ENCODE data around the gene ATP7A.
"Not testable (repeated sequence)": the region's sequence is repeated elsewhere in the genome, so short reads cannot be mapped to it uniquely, and the experiment has no call there.

Gene ATP7A

DNA sequence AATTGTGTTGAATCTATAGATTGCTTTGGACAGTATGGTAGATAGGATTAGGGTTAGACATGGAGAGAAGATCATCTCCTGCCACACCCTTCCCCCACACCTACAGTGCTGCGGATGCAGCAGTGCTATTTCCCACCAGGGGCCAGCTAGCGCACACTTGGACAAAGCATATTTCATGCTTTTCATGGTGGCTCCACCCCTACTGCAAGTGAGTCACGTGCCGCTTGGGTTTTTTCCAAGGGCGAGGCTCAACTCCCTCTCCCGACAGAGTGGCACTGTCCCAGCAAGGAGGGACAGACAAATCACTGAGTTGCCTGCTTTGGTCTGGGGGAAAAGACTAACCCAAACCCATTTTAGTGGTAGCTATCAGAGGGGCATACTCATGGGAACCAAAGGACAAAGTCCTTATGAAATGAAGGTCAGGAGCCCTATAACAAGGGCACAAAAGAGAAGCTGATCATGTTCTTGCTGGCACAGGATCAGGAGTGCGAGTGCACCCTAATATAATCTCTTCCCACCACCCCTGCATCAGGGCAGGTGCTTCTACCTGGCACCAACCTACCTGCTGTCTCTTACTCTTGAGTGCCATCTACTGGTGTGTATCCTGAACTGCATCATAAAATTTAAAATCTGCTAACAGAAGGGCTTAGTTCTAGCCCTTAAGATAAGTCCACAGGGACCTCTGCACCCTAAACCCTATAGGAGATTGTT, 114.0 kb downstream of the ATP7A start:
- DNase-seq (ENCODE audit: extremely low spot score, insufficient read length, low read depth) (peak; percentile 2), FAIRE-seq (peak; percentile 93)

DNA sequence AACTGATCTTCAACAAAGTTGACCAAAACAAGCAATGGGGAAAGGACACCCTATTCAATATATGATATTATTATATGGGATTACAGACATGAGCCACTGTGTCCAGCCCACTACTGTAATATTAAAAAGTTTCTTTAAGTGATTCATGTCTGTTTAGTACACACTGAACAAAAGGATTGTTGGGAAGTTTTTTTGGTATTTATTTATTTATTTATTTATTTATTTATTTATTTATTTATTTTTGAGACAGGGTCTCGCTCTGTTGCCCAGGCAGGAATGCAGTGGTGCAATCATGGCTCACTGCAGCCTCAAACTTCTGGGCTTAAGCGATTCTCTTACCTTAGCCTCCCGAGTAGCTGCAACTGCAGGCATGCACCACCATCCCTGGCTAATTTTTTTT, 117.3 kb downstream of the ATP7A start:
- FAIRE-seq (no peak), DNase-seq (ENCODE audit: extremely low spot score, insufficient read length, low read depth) (no peak)

DNA sequence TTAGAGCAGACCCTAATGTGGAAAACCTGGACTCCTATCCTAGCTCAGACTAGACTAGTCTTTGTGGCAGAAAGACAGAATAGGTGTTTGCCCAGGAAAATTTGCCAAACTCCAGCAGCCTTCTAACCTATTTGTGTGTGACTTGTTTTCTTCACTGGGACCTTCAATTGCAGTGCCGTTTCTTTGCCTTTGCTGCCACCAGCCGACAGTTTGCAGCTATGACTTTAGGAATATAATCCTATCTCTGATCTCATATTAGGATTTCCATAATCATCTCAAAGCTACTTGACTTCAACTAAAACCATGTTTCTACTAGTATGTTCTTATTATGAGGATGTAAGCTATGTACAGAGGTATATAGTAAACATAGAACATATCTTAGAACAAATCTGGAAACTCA, 119.2 kb downstream of the ATP7A start:
- peak; percentile 77 for FAIRE-seq
- DNase-seq (ENCODE audit: extremely low spot score, insufficient read length, low read depth), result no peak

DNA sequence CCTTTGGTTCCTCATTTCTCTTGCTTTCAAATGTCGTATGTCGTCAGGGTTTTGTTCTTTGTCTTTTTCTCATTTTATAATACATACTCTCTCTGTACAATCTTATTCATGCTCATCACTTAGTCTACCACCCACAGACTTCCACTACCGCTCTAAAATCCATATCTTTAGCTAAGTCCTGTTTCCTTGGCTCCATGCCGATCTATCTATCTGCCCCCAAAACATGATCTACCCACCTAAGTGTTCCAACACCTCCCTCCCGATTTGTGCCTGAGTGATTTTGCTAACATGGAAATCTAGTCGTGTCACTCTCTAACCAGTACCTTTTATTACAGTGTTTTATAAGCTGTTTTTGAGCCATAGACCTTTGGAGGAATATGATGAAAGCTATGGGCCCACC, 124.6 kb downstream of the ATP7A start:
- FAIRE-seq (no peak), DNase-seq (ENCODE audit: extremely low spot score, insufficient read length, low read depth) (no peak)

DNA sequence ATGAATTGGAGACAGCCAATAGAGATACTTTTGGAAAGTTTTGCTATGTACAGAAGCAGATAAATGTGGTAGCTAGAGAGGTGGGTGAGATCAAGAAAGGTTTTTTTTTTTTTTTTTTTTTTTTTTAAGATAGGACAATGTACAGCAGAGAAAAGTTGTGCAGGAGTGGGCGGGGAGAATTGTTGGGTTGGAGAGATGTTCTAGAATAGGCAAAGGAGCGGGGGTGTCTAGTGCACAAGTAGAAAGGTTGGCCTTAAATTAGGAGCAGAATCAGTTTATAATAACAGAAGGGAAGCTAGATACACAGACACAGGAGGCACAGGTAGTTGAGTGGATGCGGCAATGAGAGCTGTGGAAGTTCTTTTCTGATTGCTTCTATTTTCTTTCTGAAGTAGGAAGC, 127.4 kb downstream of the ATP7A start:
- FAIRE-seq, result no peak

DNA sequence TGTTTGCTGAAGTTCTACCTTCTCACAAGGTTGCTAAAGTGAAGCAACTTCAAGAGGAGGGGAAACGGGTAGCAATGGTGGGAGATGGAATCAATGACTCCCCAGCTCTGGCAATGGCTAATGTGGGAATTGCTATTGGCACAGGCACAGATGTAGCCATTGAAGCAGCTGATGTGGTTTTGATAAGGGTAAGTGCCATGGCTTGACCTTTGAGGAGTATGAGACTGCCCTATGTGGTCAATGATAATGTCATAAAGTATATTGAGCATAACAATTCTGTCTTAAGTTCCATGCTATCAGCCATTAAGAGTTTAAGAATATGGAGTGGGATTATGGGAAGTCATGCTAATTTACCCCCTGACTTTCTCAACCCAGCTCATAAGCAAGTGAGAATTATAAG, 132.1 kb downstream of the ATP7A start:
- no peak for DNase-seq (ENCODE audit: extremely low spot score, insufficient read length, low read depth)
- FAIRE-seq, result no peak

More for the DNA sequence above, 127.4 kb downstream of the ATP7A start:
- no peak for DNase-seq (ENCODE audit: extremely low spot score, insufficient read length, low read depth)

DNA sequence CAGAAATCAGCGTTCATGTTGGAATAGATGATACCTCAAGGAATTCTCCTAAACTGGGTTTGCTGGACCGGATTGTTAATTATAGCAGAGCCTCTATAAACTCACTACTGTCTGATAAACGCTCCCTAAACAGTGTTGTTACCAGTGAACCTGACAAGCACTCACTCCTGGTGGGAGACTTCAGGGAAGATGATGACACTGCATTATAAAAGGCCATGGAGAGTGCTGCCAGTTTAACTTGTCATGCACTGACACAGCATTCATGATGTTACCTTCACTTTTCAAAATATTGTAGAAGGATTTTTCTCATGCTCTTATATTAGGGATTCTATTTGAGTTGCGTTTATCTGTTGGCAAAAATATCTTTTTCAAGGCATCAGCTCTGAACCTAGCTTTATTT, 135.9 kb downstream of the ATP7A start:
- DNase-seq (ENCODE audit: extremely low spot score, insufficient read length, low read depth), result no peak
- FAIRE-seq, result no peak

DNA sequence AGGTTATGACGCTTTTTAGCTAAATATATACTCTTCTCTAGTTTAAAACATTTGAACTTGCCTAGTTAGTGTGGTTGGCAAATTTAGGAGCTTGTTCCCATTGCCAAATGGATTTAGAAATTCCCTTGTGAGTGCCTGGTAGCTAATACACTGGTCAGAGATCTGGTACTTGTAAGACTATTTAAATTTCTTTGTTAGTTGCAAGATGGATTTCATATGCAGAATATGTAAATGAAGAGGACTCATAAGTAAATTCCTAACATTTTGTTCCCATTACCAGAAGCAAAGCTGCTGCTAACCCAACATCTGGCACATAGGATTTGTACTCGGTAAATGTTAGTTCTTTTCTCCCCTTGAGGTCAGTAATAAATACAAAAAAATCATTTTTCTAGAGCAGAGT, 137.6 kb downstream of the ATP7A start:
- no peak for DNase-seq (ENCODE audit: extremely low spot score, insufficient read length, low read depth)
- no peak for FAIRE-seq

DNA sequence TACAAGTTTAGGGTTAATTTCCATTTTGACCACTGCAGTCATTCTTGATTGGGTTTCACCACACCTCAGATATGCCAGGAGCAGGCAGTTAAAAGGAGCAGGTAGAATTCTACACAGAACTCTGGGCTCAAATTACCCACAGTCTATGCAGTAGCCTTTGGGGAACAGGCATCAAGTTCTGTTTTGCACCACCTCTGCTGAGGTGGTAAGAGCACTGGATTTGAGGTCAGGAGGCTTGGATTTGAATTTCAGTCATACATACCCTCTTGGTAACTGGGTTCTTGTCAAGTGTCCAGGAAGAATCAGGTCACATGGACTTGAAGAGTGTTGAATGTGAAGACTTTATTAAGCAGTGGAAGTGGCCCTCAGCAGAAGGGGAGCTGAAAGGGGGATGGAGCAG, 153.2 kb downstream of the ATP7A start:
- DNase-seq (ENCODE audit: extremely low spot score, insufficient read length, low read depth) (no peak), FAIRE-seq (no peak)

DNA sequence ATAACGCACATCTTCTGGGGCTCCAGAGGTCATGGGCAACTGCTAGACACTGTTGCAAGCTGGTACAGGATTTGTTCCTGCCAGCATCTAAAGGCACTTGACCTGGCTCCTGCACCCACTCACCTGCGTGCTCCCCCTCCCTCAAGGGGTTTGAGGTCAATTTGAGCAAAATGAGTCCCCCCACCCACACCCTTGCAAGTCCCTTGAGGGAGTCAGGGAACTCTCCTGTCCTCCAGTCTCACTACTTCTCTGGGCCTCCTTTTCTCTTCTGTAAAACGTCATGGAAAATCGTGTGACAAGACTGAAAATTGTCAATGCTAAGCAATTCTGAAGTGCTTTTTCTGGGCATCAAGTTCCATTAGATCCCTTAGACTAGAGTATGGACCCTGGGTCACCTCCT, 153.7 kb downstream of the ATP7A start:
- FAIRE-seq (peak; percentile 95), DNase-seq (ENCODE audit: extremely low spot score, insufficient read length, low read depth) (no peak)

DNA sequence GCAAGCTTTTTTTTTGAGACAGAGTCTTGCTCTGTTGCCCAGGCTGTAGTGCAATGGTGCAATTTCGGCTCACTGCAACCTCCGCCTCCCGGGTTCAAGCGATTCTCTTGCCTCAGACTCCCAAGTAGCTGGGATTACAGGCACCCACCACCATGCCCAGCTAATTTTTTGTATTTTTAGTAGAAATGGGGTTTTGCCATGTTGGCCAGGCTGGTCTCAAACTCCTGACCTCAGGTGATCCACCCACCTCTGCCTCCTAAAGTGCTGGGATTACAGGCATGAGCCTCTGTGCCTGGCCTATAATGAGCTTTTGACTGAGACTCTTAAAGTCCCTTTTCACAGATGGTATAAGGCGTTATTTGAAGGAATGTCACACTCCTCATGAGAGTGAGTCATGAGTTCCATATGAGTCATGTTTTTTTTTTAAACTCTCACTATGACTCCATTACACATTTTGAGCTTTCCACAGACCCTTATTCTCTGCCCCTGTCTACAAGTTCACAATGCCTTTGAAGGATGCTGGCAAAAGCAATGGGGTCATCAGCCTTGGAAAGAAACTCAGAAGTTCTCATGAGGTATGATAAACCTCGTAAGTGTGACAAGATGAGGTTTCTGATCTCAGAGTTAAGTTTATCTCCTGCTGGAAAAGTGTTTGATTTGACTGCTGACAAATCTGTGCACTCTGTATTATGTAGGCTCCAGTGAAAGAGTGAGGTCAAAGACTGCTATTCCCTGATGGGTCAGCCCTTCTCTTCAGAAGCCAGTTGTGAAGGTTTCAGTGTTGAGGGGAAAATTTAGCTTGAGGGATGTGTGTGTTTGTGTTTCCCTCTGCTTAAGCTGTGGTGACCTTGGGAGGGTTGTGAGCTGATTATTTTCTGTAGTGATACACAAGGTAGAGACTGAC, 154.5 kb downstream of the ATP7A start:
- DNase-seq (ENCODE audit: extremely low spot score, insufficient read length, low read depth), result peak; percentile 29
- peak; percentile 94 for FAIRE-seq

DNA sequence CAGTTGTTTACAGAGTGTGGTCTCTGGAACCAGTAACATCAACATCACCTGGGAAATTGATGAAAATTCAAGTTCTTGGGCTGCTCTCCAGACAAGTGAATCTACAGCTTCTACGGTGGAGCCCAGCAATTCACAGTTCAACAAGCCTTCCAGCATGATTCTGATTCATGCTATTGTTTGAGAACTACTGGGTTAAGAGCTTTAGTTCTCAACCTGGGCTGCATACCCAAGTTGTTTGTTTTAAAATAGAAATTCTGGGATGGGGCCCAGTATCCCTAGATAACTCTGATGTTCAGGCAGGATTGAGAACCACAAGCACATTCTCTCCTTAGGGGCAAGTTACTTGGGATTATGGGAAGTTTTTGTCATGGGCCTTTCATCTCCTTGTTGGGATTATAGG, 155.6 kb downstream of the ATP7A start:
- DNase-seq (ENCODE audit: extremely low spot score, insufficient read length, low read depth) (no peak), FAIRE-seq (peak; percentile 58)

DNA sequence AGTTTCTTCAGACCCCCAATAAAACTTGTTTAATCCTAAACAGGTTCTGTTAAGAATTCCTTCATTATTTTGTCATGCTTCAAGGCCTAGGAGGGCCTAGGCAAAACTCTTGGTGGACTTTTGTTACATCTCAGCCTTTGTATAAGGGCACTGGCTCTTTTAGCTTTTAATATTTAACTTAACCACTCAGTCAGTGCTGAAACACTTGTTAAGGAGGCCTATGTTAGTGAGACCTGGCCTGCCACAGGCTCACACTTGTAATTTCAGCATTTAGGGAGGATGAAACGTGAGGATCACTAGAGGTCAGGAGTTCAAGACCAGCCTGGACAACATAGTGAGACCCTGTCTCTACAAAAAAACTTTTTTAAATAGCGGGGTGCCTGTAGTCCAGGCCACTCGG, 160.8 kb downstream of the ATP7A start:
- DNase-seq (ENCODE audit: extremely low spot score, insufficient read length, low read depth) (no peak), FAIRE-seq (peak; percentile 76)

DNA sequence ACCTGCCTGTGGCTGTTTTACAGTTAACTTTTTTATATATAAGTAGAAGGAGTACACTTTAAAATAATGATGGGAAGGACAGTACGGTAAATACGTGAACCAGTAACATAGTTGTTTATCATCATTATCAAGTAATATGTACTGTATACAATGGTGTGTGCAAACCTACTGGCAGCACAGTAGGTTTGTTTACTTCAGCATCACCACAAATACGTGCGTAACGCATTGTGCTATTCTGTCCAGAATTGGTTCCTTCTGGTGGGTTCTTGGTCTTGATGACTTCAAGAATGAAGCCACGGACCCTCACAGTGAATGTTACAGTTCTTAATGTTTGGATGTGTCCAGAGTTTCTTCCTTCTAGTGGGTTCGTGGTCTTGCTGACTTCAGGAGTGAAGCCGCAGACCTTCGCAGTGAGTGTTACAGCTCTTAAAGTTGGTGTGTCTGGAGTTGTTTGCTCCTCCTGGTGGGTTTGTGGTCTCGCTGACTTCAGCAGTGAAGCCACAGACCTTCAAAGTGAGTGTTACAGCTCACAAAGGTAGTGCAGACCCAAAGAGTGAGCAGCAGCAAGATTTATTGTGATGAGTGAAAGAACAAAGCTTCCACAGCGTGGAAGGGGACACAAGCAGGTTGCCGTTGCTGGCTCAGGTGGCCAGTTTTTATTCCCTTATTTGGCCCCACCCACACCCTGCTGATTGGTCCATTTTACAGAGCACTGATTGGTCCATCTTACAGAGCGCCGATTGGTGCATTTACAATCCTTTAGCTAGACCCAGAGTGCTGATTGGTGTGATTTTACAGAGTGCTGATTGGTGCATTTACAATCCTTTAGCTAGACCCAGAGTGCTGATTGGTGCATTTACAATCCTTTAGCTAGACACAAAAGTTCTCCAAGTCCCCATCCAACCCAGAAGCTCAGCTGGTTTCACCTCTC, 162.9 kb downstream of the ATP7A start:
- not testable (repeated sequence) for FAIRE-seq; DNase-seq (ENCODE audit: extremely low spot score, insufficient read length, low read depth)

DNA sequence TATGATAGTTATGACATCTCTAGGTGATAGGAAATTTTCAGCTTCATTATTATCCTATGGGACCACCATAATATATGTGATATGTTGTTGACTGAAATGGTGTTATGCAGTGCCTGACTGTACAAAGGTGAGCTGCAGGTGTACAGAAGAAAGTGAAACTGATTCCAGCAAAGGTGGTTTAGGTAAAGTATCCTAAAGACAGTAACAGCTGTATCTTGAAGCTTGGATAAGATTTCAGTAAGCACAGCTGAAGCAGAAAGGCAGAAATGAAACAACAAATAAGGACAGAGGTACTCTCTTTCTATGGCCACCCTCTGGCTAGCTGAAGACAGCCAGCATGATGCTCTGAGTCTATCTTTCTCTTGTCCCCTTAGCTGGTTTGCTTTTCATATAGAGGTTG, 163.6 kb downstream of the ATP7A start:
- no peak for FAIRE-seq
- no peak for DNase-seq (ENCODE audit: extremely low spot score, insufficient read length, low read depth)

DNA sequence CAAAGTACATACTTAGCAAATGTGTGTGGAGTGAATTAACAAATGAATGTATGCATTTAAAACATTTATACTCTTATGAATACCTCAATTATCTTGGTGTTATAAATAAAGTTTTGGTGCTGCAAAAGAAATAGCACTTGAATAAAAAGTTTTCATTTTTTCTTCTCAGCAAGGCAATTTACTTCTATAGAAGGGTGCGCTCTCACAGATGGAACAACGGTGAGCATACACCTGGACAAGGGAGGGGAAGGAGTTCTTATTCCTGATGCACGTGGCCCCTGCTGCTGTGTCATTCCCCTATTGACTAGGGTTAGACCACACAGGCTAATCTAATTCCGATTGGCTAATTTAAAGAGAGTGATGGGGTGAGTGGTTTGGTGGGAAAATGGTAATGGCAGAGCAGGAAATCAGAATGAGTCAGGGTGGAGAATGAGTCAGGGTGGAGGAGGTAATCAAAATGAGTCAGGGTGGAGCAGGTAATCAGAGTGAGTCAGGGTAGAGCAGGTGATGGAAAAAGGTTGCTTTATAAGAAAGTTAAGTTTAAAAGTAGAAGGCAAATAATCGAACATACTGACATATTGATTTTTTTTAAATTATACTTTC, 165.4 kb downstream of the ATP7A start:
- FAIRE-seq (no peak), DNase-seq (ENCODE audit: extremely low spot score, insufficient read length, low read depth) (no peak)

DNA sequence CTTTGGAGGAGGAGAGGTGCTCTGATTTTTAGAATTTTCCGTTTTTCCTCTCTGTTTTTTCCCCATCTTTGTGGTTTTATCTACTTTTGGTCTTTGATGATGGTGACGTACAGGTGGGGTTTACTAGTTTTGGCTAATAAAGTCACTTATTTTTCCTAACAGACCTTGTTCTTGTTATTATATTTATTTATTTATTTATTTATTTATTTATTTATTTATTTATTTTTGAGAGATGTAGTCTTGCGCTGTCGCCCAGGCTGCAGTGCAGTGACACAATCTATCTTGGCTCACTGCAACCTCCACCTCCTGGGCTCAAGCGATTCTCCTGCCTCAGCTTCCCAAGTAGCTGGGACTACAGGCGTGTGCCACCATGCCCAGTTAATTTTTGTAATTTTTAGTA, 170.9 kb downstream of the ATP7A start:
- not testable (repeated sequence) for DNase-seq (ENCODE audit: extremely low spot score, insufficient read length, low read depth); FAIRE-seq

DNA sequence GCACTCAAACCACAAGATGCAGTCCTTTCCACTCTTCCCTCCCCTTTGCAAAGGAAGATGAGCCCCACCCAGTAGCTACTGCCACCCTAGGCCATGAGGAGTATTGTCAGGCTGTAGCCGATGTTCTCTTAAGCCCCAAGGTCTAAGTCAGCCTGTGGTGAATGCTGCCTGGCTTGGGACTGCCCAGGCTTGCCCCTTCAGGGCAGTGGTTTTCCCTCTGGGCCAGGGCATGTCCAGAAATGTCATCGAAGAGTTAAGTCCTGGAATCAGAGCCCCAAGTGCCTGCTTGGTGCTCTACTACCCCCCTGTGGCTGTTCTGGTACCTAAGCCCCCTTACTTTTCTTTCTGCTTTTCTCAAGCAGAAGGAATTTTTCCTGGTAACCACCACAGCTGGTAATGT, 181.8 kb downstream of the ATP7A start:
- DNase-seq (ENCODE audit: extremely low spot score, insufficient read length, low read depth) (no peak), FAIRE-seq (peak; percentile 67)

DNA sequence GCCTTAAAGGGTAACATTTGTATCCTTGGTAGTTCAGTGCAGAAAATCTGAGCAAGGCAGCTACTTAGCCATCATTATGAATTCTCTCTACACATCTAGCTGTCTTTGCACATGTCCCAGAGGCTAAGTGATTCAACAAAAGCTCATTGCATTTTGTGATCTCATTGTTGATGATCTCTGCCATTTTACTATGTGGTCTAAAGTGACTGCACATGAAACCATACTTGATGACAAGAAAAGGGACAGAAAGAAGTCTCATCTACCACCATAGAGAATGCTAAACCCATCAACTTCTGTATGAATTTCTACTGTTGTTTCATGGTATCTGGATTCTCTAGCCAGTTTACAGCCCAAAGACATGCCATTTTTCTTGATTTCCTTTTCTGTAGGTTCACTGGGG, 187.6 kb downstream of the ATP7A start:
- no peak for FAIRE-seq
- DNase-seq (ENCODE audit: extremely low spot score, insufficient read length, low read depth), result no peak
